ENCODE results near the gene RBM6. TPM values are rescaled to one million over a fixed set of nuclear protein-coding genes. Genes with fewer than 3 reads are reported as not detected.
"Not testable (repeated sequence)": the region's sequence is repeated elsewhere in the genome, so short reads cannot be mapped to it uniquely, and the experiment has no call there.

Gene RBM6
- total RNA-seq, 2 donors from 2014 or later = 63.7 to 76.6 TPM

DNA sequence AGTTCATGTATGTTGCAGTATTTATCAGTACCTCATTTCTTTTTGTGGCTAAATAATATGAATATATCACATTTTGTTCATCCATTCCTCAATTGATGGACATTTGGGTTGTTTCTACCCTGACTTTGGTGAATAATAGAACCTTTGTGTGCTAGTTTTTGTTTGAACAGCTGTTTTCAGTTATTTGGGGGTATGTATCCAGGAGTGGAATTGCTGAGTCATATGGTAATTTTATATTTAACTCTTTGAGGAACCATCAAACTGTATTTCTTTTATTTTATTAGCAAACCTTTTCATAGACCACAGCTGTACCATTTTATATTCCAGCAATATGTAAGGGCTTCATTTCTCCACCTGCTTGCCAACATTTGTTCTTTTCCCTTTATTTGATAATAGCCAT, 110.4 kb downstream of the RBM6 start:
- ATAC-seq (no peak), DNase-seq (no peak)
- intact Hi-C loops (cut with DNase I, micrococcal nuclease) = no loop called here

DNA sequence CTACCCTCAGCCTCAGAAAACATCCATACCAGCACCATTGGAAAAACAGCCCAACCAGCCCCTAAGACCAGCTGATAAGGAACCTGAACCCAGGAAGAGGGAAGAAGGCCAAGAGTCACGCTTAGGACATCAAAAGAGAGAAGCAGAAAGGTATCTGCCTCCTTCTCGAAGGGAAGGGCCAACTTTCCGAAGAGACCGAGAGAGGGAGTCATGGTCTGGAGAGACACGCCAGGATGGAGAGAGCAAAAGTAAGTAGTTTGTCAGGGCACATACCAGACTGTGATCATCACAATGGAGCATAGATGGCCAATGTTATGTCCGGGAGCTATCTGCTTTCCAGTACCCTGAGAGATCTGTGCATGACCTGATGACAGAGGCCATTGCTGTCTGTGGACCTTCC, 117.8 kb downstream of the RBM6 start:
- intact Hi-C loops (cut with DNase I, micrococcal nuclease) = no loop called here
- no peak for DNase-seq
- ATAC-seq = no peak

DNA sequence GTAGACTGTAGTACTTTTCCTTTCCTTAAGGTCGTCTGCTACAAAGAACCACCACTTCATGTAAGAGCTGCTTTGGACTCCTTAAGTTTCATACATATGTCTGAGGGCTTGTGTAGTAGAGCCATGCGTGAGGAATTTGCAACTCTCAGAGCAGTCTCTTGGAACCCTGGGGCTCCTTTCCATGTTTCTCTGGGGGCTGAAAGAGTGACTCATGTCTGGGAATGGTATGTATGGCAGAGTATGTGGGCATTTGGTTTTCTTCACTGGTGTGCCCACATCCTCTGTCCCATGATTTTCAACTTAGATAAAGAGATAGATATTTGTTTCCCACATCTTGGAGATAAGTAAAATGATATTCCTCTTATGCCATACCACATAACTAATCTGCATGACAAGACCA, 128.2 kb downstream of the RBM6 start:
- intact Hi-C loops (cut with DNase I, micrococcal nuclease) = no loop called here
- no peak for DNase-seq

DNA sequence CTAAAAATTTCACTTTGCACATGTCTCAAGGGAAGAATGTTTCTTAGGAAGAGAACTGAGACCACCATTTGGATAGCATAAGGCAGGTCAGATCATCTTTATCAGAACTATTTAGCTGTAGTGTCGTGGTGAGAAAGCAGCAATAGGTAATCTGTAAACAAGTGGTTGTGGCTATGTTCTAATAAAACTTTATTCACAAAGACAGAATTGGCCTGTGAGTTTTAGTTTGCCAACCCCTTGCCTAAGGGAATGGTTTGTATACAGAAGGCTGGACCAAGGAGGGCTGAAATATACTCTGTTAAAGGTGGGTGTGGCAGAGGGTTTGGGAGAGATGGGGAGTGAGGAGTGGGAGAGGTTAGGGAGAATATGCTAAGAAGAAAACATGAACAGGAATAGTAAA, 138.1 kb downstream of the RBM6 start:
- intact Hi-C loops (cut with DNase I, micrococcal nuclease) = no loop called here
- DNase-seq (no peak), ATAC-seq (no peak)

More for the DNA sequence above, 128.2 kb downstream of the RBM6 start:
- no peak for ATAC-seq

DNA sequence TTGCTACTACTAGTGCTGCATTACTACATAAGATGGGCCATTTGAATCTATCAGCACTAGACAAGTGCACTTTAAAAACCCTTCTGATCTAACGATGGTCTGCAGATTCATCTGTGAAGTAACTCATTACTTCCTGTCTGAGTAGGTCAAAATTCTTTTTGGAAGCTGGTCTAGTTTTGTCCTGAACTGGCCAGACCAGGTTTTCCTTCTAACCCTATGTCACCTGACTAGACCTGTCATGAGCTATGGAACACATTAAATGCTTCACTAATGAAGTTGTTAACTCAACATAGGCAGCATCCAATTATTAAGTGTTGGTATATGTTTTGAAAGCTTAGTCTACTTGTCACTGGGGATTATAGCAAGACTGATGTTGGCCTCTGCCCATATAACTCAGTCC, 138.7 kb downstream of the RBM6 start:
- intact Hi-C loops (cut with DNase I, micrococcal nuclease) = no loop called here
- no peak for ATAC-seq
- no peak for DNase-seq

DNA sequence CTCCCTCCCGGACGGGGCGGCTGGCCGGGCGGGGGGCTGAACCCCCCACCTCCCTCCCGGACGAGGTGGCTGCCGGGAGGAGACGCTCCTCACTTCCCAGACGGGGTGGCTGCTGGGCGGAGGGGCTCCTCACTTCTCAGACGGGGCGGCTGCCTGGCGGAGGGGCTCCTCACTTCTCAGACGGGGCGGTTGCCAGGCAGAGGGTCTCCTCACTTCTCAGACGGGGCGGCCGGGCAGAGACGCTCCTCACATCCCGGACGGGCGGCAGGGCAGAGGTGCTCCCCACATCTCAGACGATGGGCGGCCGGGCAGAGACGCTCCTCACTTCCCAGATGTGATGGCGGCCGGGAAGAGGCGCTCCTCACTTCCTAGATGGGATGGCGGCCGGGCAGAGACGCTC, 145.0 kb downstream of the RBM6 start:
- ATAC-seq; intact Hi-C loops (cut with DNase I, micrococcal nuclease): not testable (repeated sequence)

DNA sequence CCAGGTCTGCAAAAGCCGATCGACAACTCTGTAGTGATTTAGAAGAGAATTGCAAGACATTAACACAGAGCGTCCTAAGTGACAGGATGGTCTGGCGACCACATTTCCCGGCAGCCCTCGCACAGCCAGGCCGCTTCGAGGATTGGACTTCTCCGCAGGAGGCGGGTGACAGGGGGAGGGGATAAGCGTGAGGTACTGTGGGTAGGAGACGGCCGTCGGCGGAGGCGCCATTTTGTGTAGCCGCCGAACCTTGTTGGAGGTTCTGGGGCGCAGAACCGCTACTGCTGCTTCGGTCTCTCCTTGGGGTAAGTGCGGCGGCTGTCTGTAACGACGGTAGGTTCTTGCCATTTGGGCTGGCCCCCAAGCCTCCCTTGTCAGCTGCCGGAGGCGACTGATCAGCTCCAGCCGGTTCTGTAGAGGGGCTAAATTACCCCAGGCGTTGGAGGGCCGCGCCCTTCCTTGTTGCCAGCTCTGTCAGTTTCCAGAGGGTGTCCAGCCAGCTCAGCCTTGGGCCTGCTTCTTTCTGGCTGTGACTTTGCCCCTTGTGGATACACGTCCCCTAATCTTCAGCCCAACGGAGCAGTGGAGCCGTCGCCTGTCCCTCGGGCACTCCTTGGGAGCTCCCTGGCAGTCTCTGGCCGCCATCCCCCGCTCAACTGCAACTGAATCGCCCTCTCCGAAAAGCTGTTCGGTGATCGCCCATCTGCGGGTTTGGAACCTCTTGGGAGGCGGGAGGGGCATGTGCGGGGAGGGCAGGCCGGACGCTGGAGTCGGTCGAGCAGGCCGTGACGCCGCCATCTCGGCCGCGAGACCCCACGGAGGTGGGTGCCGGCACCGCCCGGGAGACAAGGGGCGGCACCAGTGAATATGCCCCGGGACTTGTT, 149.0 kb downstream of the RBM6 start, which contains the start of gene RBM5:
Gene RBM5 (plus strand): TSS at position 195 of the 884 bp plus-strand sequence. CDS start 1,516 bp downstream, outside the sequence.
- peak; percentile 98 for ATAC-seq
- DNase-seq = peak; percentile 94 to 95
- intact Hi-C loops (cut with DNase I, micrococcal nuclease) = no loop called here

More for the DNA sequence above, 145.0 kb downstream of the RBM6 start:
- not testable (repeated sequence) for DNase-seq

DNA sequence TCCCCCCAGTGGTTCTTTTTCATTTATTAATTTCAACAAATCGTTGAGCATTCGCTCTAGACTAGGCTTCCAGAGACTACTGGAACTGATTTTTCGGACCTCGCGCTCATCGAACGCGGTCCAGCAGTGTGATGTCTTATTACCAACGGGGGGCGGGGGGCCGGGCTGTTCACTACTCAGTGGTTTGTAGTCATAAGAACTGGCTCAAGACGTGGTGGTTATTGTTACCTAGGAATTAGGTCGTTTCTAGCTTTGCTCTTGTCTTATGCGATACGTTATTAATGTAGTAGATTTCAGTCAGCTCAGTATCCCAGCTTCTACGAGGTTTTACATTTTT, 149.6 kb downstream of the RBM6 start:
- intact Hi-C loops (cut with DNase I, micrococcal nuclease) = no loop called here
- DNase-seq (peak in 1 of 2 donors; percentile 34), ATAC-seq (peak; percentile 25)

DNA sequence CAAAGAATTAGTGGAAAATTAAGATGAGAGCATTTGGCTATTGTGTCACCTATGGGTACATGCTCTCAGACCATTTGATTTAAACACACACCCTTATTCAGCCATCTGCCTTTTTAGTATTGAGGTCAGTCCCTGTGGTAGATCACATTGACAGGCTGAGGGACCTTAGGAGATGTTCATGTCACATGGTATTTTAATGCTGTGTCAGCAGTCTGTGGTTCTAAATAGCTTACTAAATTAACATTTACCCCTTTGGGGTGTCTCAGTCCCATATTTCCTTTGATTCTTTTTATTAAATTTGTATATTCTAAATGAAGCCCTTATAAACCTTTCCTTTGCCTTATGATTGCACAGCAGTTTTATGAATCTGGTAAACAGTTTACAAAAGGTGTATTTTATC, 151.0 kb downstream of the RBM6 start:
- no peak for DNase-seq
- ATAC-seq = no peak
- intact Hi-C loops (cut with DNase I, micrococcal nuclease) = no loop called here

DNA sequence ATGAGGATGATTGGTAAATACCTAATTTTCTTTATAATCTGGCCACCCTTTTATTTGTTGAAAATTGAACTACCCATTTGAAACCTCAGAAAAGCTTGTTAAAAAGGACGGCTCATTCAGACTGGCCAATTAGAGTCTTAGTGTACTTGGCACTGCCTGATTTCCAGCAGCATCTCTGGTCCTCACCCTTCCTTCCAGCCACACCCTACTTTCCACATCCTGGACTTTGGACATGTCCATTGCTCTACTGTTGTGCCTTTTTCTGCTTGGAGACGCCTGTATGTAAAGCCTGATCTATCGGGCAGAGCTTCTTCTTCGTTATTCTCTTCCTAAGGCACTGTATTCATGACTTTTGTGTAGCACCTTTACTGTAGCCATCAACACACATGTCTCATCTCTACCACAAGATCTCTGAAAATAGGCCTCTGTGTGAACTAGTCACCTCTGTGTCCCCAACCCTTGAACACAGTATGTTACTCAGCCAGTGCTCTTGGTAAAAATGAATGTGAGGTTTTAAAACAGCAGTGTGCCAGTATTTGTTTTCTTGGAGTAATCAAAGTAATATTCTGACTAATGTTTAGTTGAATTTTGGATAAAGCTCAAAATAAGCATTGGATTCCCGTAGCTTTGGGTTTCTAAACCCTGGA, 155.5 kb downstream of the RBM6 start:
- intact Hi-C loops (cut with DNase I, micrococcal nuclease) = no loop called here
- ATAC-seq (peak; percentile 96), DNase-seq (peak; percentile 35 to 51)

DNA sequence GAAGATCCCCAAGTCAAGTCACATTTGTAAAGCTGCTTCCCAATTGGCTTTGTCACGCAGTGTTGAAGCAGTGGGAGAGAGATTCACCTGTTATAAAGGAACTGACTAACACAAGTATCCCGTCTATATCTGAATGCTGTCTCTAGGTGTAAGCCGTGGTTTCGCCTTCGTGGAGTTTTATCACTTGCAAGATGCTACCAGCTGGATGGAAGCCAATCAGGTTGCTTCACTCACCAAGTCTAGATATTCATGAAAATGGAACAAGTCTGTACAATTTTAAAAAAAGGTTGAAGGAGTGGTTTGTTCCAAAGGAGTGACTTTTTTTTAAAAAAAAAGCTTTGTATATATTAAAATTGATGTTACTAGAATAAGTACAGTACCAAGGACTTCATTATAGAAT, 160.4 kb downstream of the RBM6 start:
- DNase-seq = no peak
- intact Hi-C loops (cut with DNase I, micrococcal nuclease) = no loop called here
- ATAC-seq = no peak

DNA sequence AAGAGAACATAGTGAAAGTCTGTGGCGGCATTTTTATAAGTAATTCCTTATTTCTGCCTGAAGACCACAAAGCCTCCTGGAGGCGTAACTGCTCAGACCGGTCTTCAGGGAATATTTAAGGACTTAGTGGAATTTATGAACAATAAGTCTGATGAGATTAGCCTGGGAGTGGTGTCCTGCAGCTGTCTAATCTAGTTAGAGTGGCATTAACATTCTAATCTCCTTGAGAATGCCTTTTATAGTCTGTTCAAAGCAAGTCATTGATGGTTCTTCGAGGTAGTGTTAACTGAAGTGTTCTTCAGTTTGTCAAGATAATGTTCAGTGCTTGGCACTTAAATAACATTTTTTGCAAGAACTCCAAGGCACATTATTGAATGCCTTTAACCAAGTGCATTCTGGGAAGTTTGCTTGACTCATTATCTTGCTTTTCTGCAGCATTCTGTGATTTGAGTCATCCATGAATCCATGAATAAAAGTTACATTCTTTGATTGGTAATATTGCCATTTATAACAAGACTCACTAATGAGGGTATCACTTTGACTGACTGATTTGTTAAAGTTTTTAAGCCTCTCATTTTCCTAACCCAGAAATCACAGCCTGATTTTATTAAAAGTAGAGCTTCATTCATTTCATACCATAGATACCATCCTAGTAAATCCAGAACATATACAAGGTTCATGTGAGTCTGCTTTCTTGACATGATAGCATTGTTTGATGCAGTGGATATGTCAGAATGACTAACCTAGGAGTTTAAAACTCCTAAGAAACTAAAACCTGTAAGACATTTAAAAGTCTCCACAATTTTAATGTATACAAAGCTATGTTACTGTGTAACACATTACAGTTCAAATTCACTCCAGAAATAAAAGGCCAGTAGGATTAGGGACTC, 161.3 kb downstream of the RBM6 start:
- ATAC-seq (no peak), DNase-seq (no peak)
- intact Hi-C loops (cut with DNase I, micrococcal nuclease) = no loop called here

DNA sequence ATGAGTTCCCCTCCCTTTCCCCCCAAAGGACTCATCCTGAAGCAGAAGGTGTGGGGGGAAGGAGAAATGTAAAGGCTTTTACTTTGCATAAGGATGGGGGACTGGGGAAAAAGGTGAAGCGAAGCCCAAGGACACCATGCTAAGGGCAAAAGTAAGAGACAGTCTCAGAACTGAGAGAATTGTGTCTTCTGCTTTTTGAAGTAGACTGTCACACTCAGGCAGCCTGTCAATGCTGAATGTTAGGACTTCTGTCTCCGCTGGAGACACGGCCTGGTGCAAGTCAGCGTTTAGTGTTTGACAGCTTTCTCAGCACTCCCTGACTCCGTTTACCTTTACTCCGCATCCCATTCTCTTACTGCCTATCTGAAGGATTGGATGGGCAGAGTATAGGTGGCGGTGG, 162.6 kb downstream of the RBM6 start:
- intact Hi-C loops (cut with DNase I, micrococcal nuclease) = no loop called here

DNA sequence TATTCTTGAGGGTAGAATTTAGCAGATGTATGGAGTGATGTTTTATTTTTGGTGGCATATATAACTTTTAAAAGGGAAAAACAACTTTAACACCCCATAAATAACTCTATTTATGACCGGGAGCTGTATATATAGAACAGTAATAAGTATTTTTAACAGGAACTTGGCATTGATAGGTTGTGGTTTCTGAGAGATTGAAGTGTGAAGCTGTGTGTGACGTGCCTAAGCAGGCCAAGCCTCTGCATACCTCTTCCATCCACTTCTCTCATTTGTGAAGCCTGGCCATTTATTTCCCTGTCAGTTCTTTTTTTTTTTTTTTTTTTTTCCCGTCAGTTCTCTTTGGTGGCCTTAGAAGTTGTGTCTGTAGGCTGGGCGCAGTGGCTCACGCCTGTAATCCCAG, 171.8 kb downstream of the RBM6 start:
- DNase-seq (no peak), ATAC-seq (no peak)
- intact Hi-C loops (cut with DNase I, micrococcal nuclease) = no loop called here

More for the DNA sequence above, 162.6 kb downstream of the RBM6 start:
- DNase-seq (no peak), ATAC-seq (no peak)

DNA sequence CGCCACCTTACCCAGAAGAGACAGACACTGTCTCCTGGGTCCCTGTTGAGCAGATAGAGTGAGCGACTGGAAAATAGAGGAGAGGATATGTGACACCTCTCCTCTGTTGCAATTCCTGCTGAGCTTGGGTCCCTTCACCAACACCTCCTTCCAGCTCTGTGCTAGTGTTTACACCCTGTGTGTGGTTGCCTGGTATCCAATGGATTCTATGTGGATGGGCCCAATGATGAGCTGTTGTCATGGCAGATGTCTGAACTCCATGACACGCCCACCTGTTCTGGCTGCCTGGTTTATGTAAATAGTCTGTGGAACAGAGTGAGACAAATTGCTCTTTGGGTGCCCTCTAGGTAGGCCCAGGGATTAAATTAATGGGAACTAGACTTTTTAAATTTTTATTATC, 172.5 kb downstream of the RBM6 start:
- ATAC-seq = peak; percentile 38
- DNase-seq = no peak
- intact Hi-C loops (cut with DNase I, micrococcal nuclease) = no loop called here

DNA sequence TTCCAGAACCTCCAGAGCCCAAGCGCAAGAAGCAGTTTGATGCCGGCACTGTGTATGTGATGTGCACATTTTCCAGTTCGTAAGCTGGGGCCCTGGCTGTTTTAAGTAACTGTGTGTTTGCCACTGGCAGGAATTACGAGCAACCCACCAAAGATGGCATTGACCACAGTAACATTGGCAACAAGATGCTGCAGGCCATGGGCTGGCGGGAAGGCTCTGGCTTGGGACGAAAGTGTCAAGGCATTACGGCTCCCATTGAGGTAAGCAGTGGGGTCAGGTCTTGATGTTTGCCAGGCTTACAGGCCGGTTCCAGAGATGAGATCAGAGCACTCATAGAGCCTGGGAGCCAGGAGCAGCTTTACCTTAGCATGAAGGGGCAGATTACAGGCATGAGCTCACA, 177.2 kb downstream of the RBM6 start:
- intact Hi-C loops (cut with DNase I, micrococcal nuclease) = no loop called here
- ATAC-seq = no peak
- DNase-seq = no peak

DNA sequence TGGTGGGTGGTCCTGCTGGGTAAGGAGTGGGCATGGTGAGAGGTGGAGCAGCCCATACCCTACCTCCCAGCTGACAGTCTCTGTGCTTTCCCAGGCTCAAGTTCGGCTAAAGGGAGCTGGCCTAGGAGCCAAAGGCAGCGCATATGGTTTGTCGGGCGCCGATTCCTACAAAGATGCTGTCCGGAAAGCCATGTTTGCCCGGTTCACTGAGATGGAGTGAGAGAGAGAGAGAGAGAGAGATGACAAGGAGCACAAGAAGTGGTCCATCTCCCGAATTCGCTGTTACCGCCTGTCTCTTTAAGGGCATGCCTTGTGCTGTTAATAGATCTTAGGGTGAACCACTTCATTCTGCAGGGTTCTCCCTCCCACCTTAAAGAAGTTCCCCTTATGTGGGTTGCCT, 178.3 kb downstream of the RBM6 start:
- intact Hi-C loops (cut with DNase I, micrococcal nuclease) = no loop called here
- ATAC-seq (no peak), DNase-seq (no peak)

DNA sequence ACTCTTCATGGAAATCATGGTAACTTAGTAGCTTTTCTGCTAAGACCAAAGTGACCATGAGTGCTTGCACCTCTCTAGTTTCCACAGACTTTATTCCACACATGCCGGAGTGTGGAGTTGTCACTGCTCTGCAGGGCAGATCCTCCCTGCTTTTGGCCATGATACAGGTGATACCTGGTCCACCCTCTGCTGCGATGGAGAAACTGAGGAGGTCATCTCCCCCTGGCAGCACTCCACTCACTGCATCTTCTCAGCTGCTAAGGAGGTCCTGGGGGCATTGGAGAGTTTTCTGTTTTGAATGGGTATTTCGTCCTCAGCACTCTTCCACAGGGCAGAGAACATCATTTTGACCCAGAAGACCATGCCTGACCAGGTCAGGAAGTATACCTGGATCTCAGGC, 179.8 kb downstream of the RBM6 start:
- intact Hi-C loops (cut with DNase I, micrococcal nuclease) = no loop called here
- ATAC-seq (no peak), DNase-seq (no peak)

DNA sequence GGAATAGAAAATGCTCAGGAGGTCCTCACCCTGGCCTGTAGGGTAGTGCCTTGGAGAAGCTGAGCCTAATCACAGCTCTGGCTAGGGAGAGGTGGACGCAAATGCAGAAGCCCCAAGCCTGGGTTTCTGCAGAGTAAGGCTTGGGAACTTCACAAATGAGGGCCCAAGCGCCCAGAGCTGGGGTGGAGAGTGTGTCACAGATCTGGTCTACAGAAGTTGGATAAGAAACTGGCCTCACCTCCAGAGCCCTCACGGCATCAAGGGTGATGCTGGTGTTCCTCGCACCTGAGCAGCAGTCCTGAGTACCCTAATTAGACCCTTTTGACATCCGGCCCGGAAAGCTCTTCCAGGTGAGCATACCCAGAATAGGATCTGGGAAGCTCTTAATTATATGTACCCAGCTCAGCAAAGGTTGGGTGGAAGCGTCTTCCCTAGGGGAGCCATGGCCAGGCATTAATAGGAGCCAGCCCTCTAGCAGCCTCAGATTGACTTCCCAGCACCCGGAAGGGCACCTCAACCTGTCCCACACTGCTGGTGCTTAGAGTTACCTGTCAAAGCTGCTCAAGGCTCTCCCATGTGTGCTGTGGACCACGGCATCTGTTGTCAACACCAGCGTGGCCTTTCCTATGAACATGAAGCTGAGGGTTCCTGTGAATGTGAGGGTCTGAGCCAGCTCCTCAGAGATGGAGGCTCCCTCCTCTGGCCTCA, 180.6 kb downstream of the RBM6 start:
- DNase-seq = no peak
- intact Hi-C loops (cut with DNase I, micrococcal nuclease) = no loop called here
- peak; percentile 1 for ATAC-seq

Data from left colon (tissue), 2 donors.